ENCODE data around the gene CNTN3.

DNA sequence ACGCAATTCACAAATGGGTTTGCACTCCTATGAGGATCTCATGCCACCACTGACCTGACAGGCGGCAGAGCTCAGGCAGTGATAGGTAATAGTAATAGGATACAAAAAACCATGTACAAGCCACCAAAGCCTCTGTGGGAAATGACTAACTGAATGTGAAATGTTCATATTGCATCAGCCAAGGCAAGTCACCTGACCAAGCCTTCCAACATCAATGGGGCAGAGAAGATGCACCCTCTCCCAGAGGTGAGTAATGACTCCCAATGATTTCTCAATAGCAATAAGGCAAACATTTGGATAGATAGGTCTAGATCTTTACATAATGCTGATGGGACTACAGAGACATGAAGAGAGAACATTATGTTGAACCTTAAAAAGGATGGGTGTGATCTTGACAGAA, 14.9 kb downstream of the CNTN3 start:
- TF ChIP-seq, protein P1, sequence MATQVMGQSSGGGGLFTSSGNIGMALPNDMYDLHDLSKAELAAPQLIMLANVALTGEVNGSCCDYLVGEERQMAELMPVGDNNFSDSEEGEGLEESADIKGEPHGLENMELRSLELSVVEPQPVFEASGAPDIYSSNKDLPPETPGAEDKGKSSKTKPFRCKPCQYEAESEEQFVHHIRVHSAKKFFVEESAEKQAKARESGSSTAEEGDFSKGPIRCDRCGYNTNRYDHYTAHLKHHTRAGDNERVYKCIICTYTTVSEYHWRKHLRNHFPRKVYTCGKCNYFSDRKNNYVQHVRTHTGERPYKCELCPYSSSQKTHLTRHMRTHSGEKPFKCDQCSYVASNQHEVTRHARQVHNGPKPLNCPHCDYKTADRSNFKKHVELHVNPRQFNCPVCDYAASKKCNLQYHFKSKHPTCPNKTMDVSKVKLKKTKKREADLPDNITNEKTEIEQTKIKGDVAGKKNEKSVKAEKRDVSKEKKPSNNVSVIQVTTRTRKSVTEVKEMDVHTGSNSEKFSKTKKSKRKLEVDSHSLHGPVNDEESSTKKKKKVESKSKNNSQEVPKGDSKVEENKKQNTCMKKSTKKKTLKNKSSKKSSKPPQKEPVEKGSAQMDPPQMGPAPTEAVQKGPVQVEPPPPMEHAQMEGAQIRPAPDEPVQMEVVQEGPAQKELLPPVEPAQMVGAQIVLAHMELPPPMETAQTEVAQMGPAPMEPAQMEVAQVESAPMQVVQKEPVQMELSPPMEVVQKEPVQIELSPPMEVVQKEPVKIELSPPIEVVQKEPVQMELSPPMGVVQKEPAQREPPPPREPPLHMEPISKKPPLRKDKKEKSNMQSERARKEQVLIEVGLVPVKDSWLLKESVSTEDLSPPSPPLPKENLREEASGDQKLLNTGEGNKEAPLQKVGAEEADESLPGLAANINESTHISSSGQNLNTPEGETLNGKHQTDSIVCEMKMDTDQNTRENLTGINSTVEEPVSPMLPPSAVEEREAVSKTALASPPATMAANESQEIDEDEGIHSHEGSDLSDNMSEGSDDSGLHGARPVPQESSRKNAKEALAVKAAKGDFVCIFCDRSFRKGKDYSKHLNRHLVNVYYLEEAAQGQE (IDR thresholded peaks at IDR 0.05; ENCODE audit: low read depth): no peak
- TF ChIP-seq EGR1 (IDR thresholded peaks at IDR 0.05): no peak
- no peak for TF ChIP-seq EP300 (IDR thresholded peaks at IDR 0.05; ENCODE audit: borderline replicate concordance)
- no peak for TF ChIP-seq RAD21 (IDR thresholded peaks at IDR 0.05; ENCODE audit: low read depth)
- TF ChIP-seq CEBPB (IDR thresholded peaks at IDR 0.05): no peak

Data from Ishikawa (cell line).